Transverse colon (tissue), 4 donors: ENCODE measurements around the gene PRKAG3. TPM values are rescaled to one million over a fixed set of nuclear protein-coding genes. Genes with fewer than 3 reads are reported as not detected.
A peak's percentile ranks its signal among the peaks of the same experiment; 100 is the strongest.

Experiments
- DNase-seq: peaks from one replicate; pipeline ENCODE4 v3.0.0-alpha.2; 2019
- H3K27ac ChIP-seq, 4 donors: fragments of 200-600 bp; sonication (generic); 2 replicates each; pipeline ENCODE4 v1.5.1; 2016 to 2018; ENCODE audit warnings: inconsistent platforms in 4 of 4
- H3K27me3 ChIP-seq: fragments of 200-600 bp; sonication (generic); 2 replicates; pipeline ENCODE4 v1.5.1; 2017; ENCODE audit warnings: inconsistent platforms
- H3K36me3 ChIP-seq, 4 donors: fragments of 200-600 bp; sonication (generic); 2 replicates each; pipeline ENCODE4 v1.5.1; 2017 to 2019; ENCODE audit warnings: inconsistent platforms in 4 of 4
- H3K4me1 ChIP-seq, 4 donors: fragments of 200-600 bp; sonication (generic); 2 replicates each; pipeline ENCODE4 v1.5.1; 2017 to 2020; ENCODE audit warnings: inconsistent platforms in 4 of 4
- H3K4me3 ChIP-seq, 4 donors: fragments of 200-600 bp; sonication (generic); 1 replicate in 1 of 4; 2 replicates in 3 of 4; pipeline versions ENCODE4 v1.5.1 to v1.6.1; 2017 to 2019; ENCODE audit warnings: inconsistent platforms in 4 of 4
- H3K9me3 ChIP-seq, 2 donors: fragments of 200-600 bp; sonication (generic); 2 replicates each; pipeline ENCODE4 v1.5.1; 2017 to 2019; ENCODE audit warnings: inconsistent platforms in 2 of 2
- EP300 ChIP-seq: sonication (generic); formaldehyde crosslinking; IDR thresholded peaks from one replicate; pipeline ENCODE4 v1.6.1; 2017; ENCODE audit warnings: antibody characterized with exemption, low read depth
- POLR2A ChIP-seq: fragments of 450-650 bp; IDR thresholded peaks from one replicate; pipeline ENCODE4 v1.6.1; 2016; ENCODE audit warnings: antibody characterized with exemption, mild to moderate bottlenecking, moderate library complexity
- POLR2AphosphoS5 ChIP-seq, 3 donors: sonication (generic); formaldehyde crosslinking; IDR thresholded peaks; one replicate each; pipeline ENCODE4 v1.6.1; 2016; ENCODE audit warnings: antibody characterized with exemption in 3 of 3
- WGBS, 2 donors: methylation state at CpG; one replicate each; pipeline ENCODE4 v1.1.5; 2018; ENCODE audit warnings: low coverage in 1 of 2; 5-methylcytosine and 5-hydroxymethylcytosine counted together
- in situ Hi-C, 4 donors: fragments of 200-750 bp; cut with MboI; loops; one replicate each; pipeline versions ENCODE4 v1.15.0 to v1.15.1; 2017; ENCODE audit warnings: low sequenced_read_pairs in 3 of 4, low pct_ligation_motif_present in 1 of 4, low pct_unique_long_range_greater_than_20kb in 1 of 4
- intact Hi-C: fragments of 100-400 bp; cut with DNase I; formaldehyde crosslinking; loops from one replicate; pipeline ENCODE4 v1.15.1; 2023; ENCODE audit warnings: low total_unique reads
- total RNA-seq, 4 donors: library from RNA; depleted of rRNA; stranded (reverse); fragments of >200 nt; gene quantifications; one replicate each; pipeline ENCODE4 v1.1.0, GENCODE V29; 2016
- TF ChIP-seq, protein P1 (sequence below), 5 experiments: fragments of 200-600 bp in 3 of 5; fragments of 450-650 bp in 2 of 5; sonication (generic) in 3 of 5; IDR thresholded peaks; 1 replicate in 2 of 5; 2 replicates in 3 of 5; pipeline ENCODE4 v1.5.1; 2016 to 2017; ENCODE audit warnings: antibody characterized with exemption in 5 of 5, inconsistent platforms in 3 of 5, mild to moderate bottlenecking in 2 of 5, moderate library complexity in 1 of 5

Gene PRKAG3
- total RNA-seq, 4 donors from 2014 or later: not detected

DNA sequence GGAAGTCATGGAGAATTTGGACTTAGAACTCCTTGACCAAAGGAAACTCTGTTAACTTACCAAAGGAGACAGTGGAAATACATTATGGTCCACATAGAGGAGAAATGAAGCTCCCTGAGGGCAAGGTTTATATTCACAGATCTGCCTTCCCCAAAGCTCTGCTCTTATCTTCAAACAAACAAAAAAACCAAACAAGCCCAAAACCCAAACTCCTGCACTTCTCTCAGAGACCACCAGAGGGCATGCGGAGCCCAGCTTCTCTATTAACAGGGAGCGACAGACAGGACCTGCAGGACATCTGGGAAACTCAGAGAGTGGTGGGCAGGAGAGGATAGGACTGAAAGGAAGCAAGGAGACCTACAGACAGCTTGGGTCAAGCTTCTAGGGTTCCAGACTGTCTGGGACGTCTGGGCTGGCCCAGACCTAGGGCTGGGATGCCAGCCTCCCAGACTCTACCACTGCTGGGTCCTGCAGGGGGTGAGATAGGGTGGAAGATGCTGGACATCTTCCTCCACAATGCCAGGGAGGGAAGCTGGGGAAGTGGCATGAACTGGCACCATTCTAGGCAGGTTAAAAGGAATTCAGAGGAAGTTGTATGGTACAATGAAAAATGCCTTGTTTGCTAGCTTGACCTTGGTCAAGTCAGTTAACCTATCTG lies 45.1 kb upstream of the PRKAG3 start:
- WGBS, 2 donors: 3% methylated on average over 3 of the region's 3 CpGs; no CpG with 5 or more reads in 1 of the 2 donors

DNA sequence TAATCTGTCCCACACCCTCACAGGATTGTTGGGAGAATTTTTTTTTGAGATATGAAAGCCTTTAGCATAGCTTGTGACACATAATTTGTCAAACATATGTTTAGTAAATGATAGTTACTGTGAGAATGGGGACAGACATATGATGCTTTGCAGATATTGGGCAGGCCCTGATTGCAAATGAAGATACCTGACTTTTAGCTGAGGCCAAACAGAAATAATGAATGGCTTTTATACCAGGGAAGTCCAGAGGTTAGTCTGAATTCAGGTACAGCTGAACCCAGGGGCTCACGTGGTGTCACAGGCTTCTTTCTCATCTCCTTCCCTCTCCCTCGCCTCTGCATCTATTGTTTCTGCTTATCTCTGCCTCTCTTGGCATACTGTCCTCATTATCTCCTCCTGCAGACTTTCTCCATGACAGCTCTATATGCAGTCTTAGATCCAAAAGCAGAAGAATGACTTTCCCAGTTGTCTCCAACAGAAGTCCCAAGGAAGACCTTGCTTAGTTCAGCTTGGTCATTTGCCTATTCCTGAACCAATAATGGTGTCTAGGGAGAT lies 44.2 kb upstream of the PRKAG3 start:
- DNase-seq: no peak
- Histone ChIP-seq H3K4me1 (peaks cover 5 to 31% (median 24%) of the 10 kb centered on the region in 4 donors), H3K9me3 (no peaks in the 10 kb centered on the region), H3K27me3 (peaks cover 100% of the 10 kb centered on the region), H3K27ac (no peak overlapping the region), H3K36me3 (no peaks in the 10 kb centered on the region), H3K4me3 (no peak overlapping the region)
- no peak for TF ChIP-seq POLR2AphosphoS5 (IDR thresholded peaks at IDR 0.05)
- no peak for TF ChIP-seq POLR2A
- TF ChIP-seq, protein P1, sequence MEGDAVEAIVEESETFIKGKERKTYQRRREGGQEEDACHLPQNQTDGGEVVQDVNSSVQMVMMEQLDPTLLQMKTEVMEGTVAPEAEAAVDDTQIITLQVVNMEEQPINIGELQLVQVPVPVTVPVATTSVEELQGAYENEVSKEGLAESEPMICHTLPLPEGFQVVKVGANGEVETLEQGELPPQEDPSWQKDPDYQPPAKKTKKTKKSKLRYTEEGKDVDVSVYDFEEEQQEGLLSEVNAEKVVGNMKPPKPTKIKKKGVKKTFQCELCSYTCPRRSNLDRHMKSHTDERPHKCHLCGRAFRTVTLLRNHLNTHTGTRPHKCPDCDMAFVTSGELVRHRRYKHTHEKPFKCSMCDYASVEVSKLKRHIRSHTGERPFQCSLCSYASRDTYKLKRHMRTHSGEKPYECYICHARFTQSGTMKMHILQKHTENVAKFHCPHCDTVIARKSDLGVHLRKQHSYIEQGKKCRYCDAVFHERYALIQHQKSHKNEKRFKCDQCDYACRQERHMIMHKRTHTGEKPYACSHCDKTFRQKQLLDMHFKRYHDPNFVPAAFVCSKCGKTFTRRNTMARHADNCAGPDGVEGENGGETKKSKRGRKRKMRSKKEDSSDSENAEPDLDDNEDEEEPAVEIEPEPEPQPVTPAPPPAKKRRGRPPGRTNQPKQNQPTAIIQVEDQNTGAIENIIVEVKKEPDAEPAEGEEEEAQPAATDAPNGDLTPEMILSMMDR (IDR thresholded peaks at IDR 0.05): no peak
- TF ChIP-seq EP300: no peak
- WGBS, 2 donors: 28 to 42% methylated on average over 2 of the region's 2 CpGs
- intact Hi-C loops (no loop called here), in situ Hi-C loops (no loop called here)

More for the DNA sequence above, 45.1 kb upstream of the PRKAG3 start:
- H3K27me3 ChIP-seq: peaks cover 99% of the 10 kb centered on the region
- in situ Hi-C loops (no loop called here), intact Hi-C loops (no loop called here)
- peak; percentile 73 for DNase-seq
- H3K4me3 ChIP-seq: no peak overlapping the region
- no peak overlapping the region for H3K27ac ChIP-seq
- H3K36me3 ChIP-seq: no peaks in the 10 kb centered on the region
- H3K4me1 ChIP-seq: peaks cover 5 to 26% (median 19%) of the 10 kb centered on the region in 4 donors
- H3K9me3 ChIP-seq: no peaks in the 10 kb centered on the region
- no peak for TF ChIP-seq POLR2A
- TF ChIP-seq, protein P1 (IDR thresholded peaks at IDR 0.05): peak; percentile 93 to 96 (median 95)

GRCh38 chr2:218873359-218874194 lies 42.0 kb upstream of the PRKAG3 start:
- intact Hi-C loops (no loop called here), in situ Hi-C loops (no loop called here)
- H3K9me3 ChIP-seq: no peaks in the 10 kb centered on the region
- peaks cover 0 to 19% (median 10%) of the 10 kb centered on the region in 4 donors for H3K4me1 ChIP-seq
- WGBS, 2 donors: 11% methylated on average over 37 of the region's 86 CpGs; no CpG with 5 or more reads in 1 of the 2 donors
- H3K27me3 ChIP-seq: peaks cover 99% of the 10 kb centered on the region
- no peak overlapping the region for H3K27ac ChIP-seq
- DNase-seq: no peak
- TF ChIP-seq EP300: no peak
- TF ChIP-seq, protein P1 (IDR thresholded peaks at IDR 0.05): no peak
- no peak overlapping the region for H3K4me3 ChIP-seq
- H3K36me3 ChIP-seq: no peaks in the 10 kb centered on the region

GRCh38 chr2:218872645-218873358 lies 41.2 kb upstream of the PRKAG3 start:
- no peaks in the 10 kb centered on the region for H3K9me3 ChIP-seq

More at GRCh38 chr2:218872645-218873358, 41.2 kb upstream of the PRKAG3 start:
- no peak for TF ChIP-seq POLR2AphosphoS5 (IDR thresholded peaks at IDR 0.05)
- TF ChIP-seq POLR2A: no peak
- no peaks in the 10 kb centered on the region for H3K36me3 ChIP-seq
- peaks cover 99% of the 10 kb centered on the region for H3K27me3 ChIP-seq
- in situ Hi-C loops (no loop called here), intact Hi-C loops (no loop called here)
- WGBS, 2 donors: 18 to 24% methylated on average over 6 to 16 of the region's 22 CpGs
- DNase-seq: no peak
- peaks cover 0 to 19% (median 10%) of the 10 kb centered on the region in 4 donors for H3K4me1 ChIP-seq
- H3K4me3 ChIP-seq: no peak overlapping the region
- H3K27ac ChIP-seq: no peak overlapping the region
